GM21619 (cell line): ENCODE measurements around the gene B3GNT2.

Experiments used
- ATAC-seq: cut with Tn5 transposase; IDR thresholded peaks from one replicate; pipeline ENCODE4 v1.9.1; 2021; ENCODE audit not compliant: unreplicated experiment

Gene B3GNT2

DNA sequence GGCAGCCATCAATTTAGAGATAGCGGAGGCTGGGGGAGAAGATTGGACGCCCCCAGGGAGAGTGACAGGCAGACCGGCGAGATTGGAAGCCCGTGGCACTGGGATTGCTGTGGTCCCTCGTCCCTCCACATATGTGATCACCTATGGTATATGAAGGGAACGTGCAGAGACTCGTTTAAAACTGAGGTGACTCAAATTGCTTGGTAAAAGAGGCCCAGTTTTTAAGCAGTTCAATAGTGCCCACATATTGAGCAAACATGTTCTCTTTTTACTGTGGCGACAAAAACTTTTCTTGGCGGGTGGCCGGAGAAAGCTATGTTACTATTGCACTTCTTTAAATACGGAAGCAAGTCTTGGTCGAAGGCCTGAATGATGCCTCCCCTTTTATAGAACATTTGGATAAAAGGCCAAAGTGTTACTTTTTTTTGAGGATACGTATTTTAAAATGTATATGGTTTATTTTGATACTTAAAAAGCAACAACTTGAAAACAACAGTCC lies 9.1 kb downstream of the B3GNT2 start:
- no peak for ATAC-seq

DNA sequence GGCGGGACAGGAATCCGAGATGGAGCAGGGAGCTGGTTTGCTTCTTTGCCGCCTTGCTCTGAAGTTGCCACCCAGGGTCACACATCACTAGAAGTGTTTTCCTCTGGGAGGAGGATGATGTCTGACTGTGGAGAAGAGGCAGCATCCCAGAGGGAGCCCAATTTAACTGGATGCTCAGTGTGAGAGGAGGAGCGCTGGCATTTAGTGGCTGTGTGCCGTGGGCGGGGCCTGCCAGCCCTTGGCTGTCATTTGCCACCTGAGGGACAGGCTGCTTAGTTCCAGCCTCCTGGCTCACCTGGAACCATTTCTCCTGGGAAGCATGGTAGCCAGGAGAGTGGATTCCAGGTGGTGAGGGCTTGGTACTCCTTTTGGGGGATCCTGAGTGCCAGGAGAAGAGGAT lies 9.6 kb downstream of the B3GNT2 start:
- no peak for ATAC-seq

DNA sequence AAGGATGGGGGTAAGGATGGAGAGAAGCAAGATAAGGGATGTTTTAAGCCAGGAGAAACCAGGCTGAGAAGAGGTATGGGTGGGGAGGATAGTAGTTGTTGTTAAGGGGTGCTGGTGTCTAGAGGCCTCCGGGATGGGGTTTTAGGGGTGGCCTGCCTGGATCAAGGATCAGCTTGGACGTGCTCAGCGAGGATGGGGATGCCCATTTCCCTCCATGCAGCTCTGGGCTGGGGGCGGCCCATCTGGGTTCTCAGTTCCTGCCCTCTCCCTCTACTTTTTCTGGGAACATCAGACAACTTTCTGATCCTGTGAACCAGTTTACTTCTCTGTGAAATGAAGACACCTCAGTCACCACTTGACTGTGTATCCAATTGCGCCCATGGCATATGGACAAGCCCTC lies 10.1 kb downstream of the B3GNT2 start:
- no peak for ATAC-seq

DNA sequence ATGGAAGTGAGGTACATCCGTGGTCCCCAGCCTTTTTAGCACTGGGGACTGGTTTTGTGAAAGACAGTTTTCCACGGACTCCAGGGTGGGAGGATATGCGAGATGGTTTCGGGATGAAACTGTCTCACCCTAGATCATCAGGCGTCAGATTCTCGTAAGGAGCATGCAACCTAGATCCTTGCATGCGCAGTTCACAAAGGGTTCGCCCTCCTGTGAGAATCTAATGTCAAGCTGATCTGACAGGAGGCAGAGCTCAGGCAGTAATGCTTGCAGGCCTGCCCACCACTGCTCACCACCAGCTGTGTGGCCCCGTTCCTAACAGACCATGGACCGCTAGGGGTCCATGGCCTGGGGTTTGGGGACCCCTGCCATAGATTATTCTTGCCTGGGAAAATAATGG lies 11.6 kb downstream of the B3GNT2 start:
- ATAC-seq = no peak

DNA sequence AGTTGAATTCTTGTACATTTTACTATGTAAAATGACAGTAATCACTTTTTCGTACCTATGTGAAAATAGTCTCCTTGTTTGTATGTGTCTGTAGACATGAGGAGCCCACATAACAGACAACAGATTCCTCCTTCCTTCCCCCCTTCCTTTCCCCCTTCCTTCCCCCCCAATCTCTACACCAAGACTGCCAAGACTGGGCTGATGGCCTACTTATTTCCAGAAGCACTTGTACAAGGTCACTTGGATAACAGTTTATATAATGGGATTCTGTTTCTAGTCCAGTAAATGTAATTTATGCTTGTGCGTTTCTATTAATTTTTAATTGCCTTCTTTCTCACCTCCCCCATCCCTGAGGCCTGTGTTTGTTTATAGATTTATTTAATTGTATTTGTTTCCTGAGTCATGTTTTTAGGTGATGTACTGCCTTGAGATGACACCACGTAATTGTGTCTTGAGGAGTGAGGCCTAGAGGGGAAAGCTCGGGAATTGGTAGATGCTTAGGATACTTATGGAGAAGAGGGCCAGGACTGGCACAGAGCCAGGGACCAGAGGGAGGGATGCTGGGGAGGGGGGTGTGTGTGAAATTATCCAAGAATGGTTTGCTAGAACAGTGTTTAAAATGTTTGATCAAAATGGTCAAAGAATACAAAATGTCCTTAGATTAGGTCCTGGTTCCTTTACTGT lies 12.3 kb downstream of the B3GNT2 start:
- ATAC-seq = no peak

DNA sequence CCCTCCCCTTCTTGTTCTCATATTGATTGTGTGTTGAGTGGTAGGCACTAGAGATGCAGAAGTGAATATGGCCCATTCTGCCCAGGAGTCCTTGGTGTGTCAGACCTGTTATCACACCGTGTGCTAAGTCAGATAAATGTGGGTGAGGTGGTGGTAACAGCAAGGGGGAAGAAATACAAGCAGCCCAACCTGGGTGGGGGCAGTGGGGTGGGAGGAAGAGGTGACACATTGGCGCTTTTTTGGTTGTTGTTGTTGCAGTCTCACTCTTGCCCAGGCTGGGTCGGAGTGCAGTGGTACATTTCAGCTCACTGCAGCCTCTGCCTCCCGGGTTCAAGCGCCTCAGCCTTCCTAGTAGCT lies 12.8 kb downstream of the B3GNT2 start:
- ATAC-seq = no peak

DNA sequence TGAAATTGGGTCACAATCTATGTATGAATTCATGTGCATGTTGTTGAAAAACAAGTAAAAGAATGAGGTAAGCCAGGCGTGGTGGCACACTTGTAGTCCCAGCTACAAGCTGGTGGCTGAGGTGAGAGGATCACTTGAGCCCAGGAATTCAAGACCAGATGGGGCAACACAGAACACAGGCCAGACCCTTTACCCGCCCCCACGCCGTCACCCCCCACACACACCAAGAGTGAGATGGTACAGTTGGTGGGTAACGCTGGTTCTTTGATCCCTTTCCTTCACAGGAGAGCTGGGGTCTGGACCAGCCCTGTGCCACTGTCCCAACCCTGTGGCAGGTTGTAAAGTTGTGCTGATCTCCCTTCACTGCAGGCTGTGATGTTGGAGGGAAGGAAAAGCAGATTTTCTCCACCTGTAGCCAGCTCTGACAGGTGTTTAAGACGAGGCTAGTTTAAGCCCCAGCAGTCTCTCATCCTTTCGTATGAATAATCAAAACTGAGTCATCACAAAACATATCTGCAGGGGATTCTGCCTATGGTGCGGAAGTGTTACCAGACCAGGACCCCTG lies 13.6 kb downstream of the B3GNT2 start:
- no peak for ATAC-seq

DNA sequence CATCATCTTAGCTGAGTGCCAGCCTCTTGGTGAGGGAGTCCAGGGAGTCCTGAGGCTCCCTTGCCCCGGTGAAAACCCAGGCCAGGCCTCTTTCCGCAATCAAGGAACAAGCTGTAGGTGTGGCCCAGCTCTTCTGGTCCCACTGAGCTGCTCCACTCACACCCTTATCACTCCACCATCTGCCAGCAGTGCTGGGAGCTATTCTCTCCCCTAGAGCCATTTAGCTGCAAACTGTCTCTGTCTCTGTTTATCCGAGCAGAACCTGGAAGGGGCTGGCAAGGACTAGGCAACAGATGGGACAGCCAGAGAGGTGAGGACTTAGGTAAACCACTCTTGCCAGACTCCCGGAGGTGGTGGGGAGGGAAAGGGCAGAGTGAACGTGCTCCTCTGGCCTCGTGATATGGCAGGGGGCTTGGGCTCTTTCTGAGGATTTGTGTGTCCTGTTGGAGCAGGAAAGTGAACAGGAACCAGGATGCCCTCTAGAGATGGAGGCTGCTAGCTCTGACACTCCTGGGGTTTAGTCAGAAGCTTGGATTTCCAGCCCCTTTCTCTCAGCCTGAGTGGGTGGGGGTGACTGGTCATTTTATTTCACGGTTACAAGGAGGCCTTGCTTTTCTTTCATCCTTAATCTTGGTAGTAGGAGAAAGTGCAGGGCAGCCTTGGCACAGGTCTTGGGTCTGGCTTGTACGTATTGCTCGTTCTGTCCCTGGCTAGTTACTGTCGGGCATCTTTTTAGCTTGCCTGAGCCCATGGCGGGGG lies 19.6 kb downstream of the B3GNT2 start:
- ATAC-seq = no peak

DNA sequence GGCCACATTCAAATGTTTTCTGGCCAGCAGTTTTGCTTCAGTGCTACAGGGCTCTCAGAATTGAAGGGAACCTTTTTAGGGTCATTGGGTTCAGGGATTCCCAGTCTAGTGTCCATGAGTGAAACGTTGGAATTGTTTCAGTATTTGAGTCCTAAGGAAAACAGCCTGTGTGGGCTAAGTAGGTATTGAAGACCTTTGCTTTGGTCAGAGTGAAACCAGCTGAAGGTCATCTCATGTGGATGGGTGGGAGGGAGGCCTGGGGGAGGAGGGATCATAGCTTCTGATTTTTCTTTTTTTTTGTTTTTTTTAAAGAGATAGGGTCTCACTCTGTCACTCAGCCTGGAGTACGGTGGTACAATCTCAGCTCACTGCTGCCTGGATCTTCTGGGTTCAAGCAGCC lies 20.2 kb downstream of the B3GNT2 start:
- no peak for ATAC-seq

DNA sequence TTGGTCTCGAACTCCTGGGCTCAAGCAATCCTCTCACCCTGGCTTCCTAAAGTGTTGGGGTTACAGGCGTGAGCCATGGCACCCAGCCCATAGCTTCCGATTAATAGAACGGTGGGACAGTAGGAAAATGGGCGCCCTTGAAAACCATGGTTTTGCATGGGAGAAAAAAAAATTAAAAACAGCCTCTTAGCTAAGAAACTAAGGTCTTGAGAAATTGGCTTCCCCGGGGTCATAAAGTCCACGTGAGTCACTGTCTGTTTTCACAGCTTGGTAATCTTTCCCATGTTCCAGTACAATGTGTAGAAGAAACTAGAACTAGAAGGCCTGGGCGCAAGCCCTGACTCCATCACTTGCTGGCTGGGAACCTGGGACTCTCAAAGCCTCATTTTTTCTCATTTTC lies 20.7 kb downstream of the B3GNT2 start:
- no peak for ATAC-seq

DNA sequence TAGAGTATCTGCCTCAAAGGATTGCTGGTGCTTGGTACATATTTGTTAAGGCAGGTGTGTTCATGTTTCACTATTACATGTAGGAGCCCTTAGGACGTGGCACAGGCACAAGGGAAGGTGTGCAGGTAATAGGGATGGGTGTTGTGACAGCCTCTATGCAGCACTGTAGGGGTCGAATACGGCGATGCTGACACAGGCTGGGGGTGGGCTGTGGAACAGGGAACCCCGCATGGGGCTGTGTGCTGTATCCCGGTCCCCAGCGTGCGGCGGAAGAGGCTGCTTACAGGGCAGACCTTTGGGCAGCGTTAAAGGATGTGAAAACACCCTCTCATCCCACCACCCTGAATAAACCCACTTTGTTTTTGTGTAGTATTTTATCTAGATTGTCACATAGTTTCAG lies 21.5 kb downstream of the B3GNT2 start:
- ATAC-seq = no peak

DNA sequence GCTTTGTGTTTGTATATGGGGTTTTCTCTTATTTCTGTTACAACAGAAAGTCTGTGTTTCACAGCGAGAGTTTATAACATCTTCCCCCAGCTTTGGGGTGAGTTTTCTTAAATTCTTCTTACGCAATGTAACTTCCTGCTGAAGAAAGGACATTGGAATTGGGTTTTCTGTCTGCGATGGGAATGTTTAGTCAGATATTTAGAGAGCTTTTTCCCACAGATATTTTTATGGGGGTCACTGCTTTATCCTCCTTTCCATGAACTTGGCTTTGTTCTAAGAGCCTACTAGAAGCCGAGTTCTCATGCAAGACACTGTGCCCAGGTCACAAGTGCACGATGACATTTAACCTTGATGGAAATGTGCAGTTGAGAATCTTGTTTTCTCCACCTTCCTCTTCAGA lies 22.1 kb downstream of the B3GNT2 start:
- ATAC-seq = no peak

DNA sequence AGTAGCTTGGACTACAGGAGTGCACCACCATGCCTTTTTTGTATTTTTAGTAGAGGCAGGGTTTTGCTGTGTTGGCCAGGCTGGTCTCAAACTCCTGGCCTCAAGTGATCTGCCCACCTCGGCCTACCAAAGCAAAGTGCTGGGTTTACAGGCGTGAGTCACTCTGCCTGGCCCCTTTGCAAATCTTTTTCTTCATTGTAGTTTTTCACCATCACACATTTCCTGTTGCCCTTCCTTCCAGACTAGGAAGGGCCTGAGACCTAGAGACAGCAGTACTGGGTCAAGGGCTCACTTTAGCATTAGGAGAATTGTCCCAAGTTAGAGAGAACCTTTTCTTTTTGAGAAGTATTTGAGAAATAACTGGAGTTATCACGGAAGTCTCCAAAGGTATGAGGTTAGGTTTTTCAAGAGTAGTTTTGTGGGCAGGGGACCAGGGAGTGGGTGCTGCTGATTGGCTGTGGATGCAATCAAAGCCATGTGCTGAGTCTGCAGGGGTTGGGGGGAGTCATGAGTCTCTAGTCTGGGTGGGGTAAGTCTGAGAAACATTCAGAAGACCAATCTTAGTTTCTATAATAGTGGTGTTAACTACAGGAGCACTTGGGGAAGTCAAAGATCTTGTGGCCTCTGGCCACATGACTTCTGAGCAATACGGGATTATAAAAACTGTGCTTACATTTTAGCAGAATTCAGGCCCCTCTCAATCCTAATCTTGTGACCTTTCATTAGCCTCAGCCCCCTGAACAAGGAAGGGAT lies 23.7 kb downstream of the B3GNT2 start:
- ATAC-seq = no peak

DNA sequence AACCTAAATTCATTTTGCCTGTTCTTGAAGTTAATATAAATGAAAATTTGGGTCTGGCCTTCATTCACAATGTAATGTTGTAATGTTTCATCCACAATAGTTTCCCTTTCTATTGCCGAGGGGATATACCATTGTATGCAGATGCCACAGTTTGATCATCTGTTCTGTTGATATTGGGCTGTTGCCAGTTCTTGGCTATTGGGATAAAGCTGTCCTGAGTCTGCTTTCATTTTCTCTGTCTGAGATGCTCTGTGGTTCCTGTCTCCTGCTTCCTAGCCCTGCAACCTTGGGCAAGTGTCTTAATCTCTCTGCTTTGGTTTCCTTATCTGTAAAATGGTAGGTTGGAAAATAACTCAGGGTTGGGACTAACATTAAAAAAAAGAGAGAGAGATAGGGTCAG lies 25.2 kb downstream of the B3GNT2 start:
- no peak for ATAC-seq

DNA sequence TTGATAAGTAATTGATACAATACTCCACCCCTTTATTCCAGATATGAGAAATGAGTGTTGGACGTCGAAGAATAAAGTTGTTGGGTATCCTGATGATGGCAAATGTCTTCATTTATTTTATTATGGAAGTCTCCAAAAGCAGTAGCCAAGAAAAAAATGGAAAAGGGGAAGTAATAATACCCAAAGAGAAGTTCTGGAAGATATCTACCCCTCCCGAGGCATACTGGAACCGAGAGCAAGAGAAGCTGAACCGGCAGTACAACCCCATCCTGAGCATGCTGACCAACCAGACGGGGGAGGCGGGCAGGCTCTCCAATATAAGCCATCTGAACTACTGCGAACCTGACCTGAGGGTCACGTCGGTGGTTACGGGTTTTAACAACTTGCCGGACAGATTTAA lies 26.3 kb downstream of the B3GNT2 start:
- no peak for ATAC-seq

DNA sequence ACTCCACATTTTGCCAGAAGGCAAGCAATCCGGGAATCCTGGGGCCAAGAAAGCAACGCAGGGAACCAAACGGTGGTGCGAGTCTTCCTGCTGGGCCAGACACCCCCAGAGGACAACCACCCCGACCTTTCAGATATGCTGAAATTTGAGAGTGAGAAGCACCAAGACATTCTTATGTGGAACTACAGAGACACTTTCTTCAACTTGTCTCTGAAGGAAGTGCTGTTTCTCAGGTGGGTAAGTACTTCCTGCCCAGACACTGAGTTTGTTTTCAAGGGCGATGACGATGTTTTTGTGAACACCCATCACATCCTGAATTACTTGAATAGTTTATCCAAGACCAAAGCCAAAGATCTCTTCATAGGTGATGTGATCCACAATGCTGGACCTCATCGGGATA lies 26.8 kb downstream of the B3GNT2 start:
- ATAC-seq = no peak

DNA sequence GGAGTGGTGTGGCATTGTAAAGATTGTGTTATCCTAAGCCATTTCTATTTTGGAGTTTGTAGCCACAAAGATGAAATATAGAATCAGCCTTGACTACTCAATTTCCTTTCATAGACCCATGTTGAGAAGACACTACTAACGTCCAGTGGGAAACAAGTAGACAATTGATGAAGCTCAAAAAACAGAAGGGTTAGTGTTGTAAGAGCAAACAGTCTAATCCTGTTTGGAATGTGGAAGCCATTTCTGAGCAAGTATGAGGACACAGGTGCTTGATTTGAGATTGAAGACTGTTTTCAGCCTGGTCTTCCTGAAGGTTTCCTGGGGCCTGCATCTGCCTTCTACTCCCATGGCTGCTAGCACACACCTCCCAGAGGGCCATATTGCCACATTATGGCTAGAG lies 29.1 kb downstream of the B3GNT2 start:
- ATAC-seq = no peak

DNA sequence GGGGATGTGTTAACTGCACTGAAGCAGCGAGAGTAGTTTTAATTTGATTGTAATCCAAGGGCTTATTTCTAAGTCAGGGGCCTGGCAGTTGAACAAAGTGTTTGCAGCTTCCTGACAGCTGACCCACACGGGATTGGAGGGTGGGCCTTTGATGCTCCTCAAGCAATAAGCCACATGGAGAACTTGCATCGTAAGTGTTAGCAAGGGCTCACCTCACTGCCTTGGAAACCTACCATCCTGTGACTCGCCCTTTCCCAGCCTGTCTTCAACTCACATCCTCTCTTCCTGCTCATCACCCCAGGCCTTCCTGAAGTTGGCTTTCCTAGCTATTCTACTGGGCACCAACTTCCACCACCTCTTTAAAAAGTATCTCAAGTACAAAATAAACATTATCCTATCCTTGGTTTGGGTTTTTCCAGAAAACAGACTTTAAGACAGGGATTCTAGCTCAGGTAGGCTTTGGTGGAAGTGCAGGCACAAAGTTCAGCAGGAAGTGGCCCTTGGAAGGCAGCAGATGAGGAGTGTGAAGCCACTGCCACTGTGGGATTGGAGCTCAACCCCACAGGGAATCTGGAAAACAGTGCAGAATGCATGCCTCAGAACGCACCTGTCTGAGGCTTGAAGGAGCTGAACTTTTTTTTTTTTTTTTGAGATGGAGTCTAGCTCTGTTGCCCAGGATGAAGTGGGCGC lies 31.6 kb downstream of the B3GNT2 start:
- no peak for ATAC-seq

DNA sequence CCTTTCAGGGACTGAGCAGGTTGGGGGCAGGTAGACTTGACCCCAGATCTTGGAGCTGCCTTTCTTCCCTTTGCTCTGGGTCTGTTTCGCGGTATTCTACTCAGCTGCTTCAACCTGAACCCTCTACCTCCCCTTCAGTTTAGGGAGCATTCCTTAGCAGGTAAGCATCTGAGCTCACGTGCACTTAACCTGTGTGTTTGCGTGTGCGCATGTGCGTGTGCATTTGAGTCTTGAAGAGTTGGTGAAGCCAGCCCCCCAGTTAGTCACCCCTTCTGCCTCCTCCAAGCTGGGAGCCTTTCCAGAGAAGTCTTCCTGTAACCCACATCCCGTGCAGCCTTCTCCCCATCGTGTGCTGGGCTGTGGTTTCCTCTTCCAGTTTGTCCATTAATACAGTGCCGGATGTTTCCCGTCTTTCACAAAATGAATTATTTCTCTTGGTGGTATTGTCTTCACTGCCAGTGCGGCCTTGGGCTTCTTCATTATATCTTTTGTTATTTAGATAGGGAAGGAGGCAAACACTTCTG lies 33.2 kb downstream of the B3GNT2 start:
- no peak for ATAC-seq

DNA sequence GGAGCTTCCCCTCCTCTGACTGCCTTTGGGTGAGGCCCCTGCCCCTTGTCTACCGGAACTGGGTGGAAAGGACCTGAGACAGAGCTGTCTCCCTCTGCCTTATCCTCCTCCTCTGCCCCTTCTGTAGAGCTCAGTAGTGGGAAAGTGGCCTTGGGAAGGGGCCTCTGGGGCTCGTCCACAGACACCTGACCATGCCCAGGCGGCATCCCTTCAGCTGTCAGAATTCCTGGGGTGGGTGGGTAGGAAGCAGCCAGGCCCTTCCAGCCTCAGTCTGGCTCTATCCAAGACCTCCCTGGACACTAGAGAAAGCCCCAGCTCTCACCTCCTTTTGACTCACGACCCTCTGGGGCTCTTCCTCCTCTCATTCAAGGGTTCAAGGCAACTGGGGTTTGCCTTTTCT lies 35.6 kb downstream of the B3GNT2 start:
- ATAC-seq = no peak
